PC-9 (cell line): ENCODE measurements around the gene KLF13.

Experiments
- EZH2 ChIP-seq: fragments of 200-600 bp; sonication (generic); IDR thresholded peaks from 2 replicates; pipeline ENCODE4 v1.8.0; 2017; ENCODE audit warnings: antibody characterized with exemption, low read depth
- TF ChIP-seq, protein P1 (sequence below): fragments of 200-600 bp; sonication (generic); conservative IDR thresholded peaks from 2 replicates; pipeline ENCODE4 v1.6.1; 2017; ENCODE audit warnings: mixed run types, antibody characterized with exemption, mild to moderate bottlenecking, moderate library complexity

DNA sequence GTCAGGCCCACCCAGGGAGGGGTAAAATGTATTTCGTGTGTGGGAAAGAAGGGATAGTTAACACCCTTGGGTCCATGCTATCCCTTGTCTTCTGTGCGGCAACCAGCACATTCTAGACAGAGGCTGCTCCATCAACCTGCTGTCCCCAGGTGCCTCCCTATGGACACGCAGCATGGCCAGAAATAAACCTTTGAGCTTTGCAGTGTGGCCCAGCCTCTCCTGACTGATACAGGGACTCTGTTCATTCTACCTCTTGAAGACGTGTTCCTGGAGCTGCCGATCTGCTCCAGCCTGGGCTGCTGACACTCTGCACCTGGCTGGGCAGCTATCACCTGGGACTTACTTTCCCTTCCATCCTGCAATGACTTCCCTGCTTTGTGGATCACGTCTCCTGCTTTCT lies 4.1 kb upstream of the KLF13 start:
- TF ChIP-seq, protein P1, sequence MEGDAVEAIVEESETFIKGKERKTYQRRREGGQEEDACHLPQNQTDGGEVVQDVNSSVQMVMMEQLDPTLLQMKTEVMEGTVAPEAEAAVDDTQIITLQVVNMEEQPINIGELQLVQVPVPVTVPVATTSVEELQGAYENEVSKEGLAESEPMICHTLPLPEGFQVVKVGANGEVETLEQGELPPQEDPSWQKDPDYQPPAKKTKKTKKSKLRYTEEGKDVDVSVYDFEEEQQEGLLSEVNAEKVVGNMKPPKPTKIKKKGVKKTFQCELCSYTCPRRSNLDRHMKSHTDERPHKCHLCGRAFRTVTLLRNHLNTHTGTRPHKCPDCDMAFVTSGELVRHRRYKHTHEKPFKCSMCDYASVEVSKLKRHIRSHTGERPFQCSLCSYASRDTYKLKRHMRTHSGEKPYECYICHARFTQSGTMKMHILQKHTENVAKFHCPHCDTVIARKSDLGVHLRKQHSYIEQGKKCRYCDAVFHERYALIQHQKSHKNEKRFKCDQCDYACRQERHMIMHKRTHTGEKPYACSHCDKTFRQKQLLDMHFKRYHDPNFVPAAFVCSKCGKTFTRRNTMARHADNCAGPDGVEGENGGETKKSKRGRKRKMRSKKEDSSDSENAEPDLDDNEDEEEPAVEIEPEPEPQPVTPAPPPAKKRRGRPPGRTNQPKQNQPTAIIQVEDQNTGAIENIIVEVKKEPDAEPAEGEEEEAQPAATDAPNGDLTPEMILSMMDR = no peak
- TF ChIP-seq EZH2 = no peak
